ENCODE measurements around the gene OR52J3.

Gene OR52J3

DNA sequence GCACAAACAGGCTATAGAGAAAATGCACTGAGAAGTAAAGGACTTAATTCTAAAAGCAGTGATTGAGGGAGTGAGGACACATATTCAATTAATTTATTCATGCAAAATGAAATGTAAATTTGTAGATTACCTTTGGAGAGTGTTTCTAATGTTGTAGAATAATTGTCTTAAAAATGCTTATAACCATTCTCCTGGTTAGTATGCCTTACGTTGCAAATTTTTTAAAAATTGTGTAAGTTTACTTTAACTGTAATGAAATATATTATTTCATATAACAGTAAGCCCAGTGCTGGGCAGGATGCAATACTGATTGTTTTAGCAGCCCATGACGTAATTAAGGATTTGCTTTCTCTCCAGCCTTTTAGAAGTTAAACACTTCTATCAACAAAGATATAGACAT lies 49.7 kb downstream of the OR52J3 start:
- no peak for DNase-seq

Data from T-helper 1 cell (primary cell).